GM21723 (cell line): Measurements from ENCODE around the gene S100A4.

Source experiments
- ATAC-seq: cut with Tn5 transposase; IDR thresholded peaks from one replicate; pipeline ENCODE4 v1.9.1; 2021; ENCODE audit warnings: mild to moderate bottlenecking, moderate library complexity; ENCODE audit not compliant: unreplicated experiment

The S100A4 gene

GRCh38 chr1:153548722-153549688, 3.4 kb upstream of the S100A4 start, which contains the start of gene S100A3:
TSS of gene S100A3 (minus strand) at chr1:153549258. CDS start at chr1:153548485, 773 bp downstream.
- no peak for ATAC-seq

- ATAC-seq: no peak
Measured at GRCh38 chr1:153547560-153548551, 2.2 kb upstream of the S100A4 start.

- ATAC-seq: no peak
Measured at GRCh38 chr1:153546796-153547559, 1.4 kb upstream of the S100A4 start.

GRCh38 chr1:153546371-153546770, 765 bp upstream of the S100A4 start:
- ATAC-seq: no peak

- no peak for ATAC-seq
Measured at GRCh38 chr1:153544453-153545066, 1.0 kb downstream of the S100A4 start.

- ATAC-seq: no peak
Measured at GRCh38 chr1:153543736-153544135, 1.9 kb downstream of the S100A4 start.

- no peak for ATAC-seq
Measured at GRCh38 chr1:153542956-153543711, 2.5 kb downstream of the S100A4 start.

- no peak for ATAC-seq
Measured at GRCh38 chr1:153541641-153542590, 3.7 kb downstream of the S100A4 start.

- ATAC-seq: no peak
Measured at GRCh38 chr1:153540394-153541361, 4.9 kb downstream of the S100A4 start, which contains the start of gene S100A5. TSS of gene S100A5 (minus strand) at chr1:153540934. CDS start at chr1:153540191, 743 bp downstream.

- no peak for ATAC-seq
Measured at GRCh38 chr1:153539395-153540093, 6.1 kb downstream of the S100A4 start.

- ATAC-seq: no peak
Measured at GRCh38 chr1:153538315-153538821, 7.2 kb downstream of the S100A4 start.

GRCh38 chr1:153537376-153537730, 8.3 kb downstream of the S100A4 start:
- no peak for ATAC-seq

- ATAC-seq: no peak
Measured at GRCh38 chr1:153536671-153537375, 8.8 kb downstream of the S100A4 start.

- ATAC-seq: peak; percentile 60
Measured at GRCh38 chr1:153536012-153536670, 9.5 kb downstream of the S100A4 start.
